Measurements from ENCODE around the gene PLEKHO1.

- TF ChIP-seq CTCF (conservative IDR thresholded peaks at IDR 0.05; ENCODE audit: low read depth, low read length) (no peak), POLR2A (IDR thresholded peaks at IDR 0.05; ENCODE audit: low read depth, low read length) (no peak), CEBPB (IDR thresholded peaks at IDR 0.05; ENCODE audit: low read depth, low read length) (no peak), ELK1 (IDR thresholded peaks at IDR 0.05; ENCODE audit: borderline replicate concordance, low read depth, low read length) (no peak), RAD21 (IDR thresholded peaks at IDR 0.05; ENCODE audit: low read length) (no peak), SMC3 (IDR thresholded peaks at IDR 0.05; ENCODE audit: low read depth, low read length) (no peak), RCOR1 (IDR thresholded peaks at IDR 0.05; ENCODE audit: insufficient replicate concordance, low read length) (no peak), CHD1 (IDR thresholded peaks at IDR 0.05; ENCODE audit: low read depth, low read length) (no peak)
These were observed 31.0 kb upstream of the PLEKHO1 start for GRCh38 chr1:150118716-150119115.
